Fibroblast of mammary gland (primary cell): ENCODE measurements around the gene RNF10.
"Not testable (repeated sequence)": the region's sequence is repeated elsewhere in the genome, so short reads cannot be mapped to it uniquely, and the experiment has no call there.

Experiments
- DNase-seq: peaks from one replicate; pipeline ENCODE4 v3.0.0-alpha.2; 2010; ENCODE audit warnings: low read depth
- H3K4me3 ChIP-seq: 2 replicates; pipeline ENCODE4 v1.5.1; 2011; ENCODE audit warnings: low read depth, mild to moderate bottlenecking, low read length, moderate library complexity; ENCODE audit not compliant: control insufficient read depth
- TF ChIP-seq, protein P1 (sequence below): conservative IDR thresholded peaks from 2 replicates; pipeline ENCODE4 v1.5.1; 2011; ENCODE audit warnings: low read depth, low read length, inconsistent platforms; ENCODE audit not compliant: control insufficient read depth, insufficient read depth

The RNF10 gene

GRCh38 chr12:120534203-120534702 is at the start of gene RNF10:
RNF10 (plus strand) TSS chr12:120534356; CDS start chr12:120534812, 456 bp downstream.
- H3K4me3 ChIP-seq: peak within 1 kb of the TSS; percentile 95
- TF ChIP-seq, protein P1, sequence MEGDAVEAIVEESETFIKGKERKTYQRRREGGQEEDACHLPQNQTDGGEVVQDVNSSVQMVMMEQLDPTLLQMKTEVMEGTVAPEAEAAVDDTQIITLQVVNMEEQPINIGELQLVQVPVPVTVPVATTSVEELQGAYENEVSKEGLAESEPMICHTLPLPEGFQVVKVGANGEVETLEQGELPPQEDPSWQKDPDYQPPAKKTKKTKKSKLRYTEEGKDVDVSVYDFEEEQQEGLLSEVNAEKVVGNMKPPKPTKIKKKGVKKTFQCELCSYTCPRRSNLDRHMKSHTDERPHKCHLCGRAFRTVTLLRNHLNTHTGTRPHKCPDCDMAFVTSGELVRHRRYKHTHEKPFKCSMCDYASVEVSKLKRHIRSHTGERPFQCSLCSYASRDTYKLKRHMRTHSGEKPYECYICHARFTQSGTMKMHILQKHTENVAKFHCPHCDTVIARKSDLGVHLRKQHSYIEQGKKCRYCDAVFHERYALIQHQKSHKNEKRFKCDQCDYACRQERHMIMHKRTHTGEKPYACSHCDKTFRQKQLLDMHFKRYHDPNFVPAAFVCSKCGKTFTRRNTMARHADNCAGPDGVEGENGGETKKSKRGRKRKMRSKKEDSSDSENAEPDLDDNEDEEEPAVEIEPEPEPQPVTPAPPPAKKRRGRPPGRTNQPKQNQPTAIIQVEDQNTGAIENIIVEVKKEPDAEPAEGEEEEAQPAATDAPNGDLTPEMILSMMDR: no peak
- DNase-seq: peak; percentile 89

DNA sequence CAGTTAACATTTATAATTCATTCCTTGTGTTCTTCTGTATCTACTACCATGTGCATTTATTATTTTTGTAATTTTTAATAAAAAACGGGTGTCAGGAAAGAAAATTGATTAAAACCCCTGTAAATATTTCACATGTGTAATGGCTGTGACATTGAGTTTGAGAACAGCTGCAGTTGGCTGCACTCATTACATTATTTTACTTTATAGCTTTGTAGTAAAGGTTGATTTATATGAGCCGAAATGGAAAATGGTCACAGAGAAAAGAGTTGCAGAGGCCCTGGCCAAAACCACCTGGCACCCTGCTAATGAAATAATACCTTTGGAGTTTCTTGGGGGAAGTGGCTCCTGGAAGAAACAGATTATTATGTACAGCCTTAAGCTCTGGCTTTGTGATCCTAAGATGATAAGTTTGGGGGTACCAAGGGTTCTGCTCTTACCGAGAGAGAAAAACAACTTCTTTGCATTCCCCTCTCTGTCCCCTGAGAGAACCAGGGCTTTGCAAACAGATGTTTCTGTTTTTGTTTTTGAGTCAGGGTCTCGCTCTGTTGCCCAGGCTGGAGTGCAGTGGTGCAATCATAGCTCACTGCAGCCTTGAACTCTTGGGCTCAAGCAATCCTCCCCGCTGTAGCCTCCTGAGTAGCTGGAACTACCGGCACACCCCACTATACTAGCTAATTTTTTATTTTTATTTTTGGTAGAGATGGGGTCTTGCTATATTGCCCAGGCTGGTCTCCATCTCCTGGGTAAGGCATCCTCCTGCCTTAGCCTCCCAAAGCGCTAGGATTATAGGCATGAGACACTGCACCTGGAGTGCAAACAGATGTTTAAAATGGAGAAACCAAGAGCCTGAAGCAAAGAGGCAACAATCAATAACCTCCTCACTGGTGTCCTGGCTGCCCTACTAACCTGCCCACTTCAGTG is 47.9 kb upstream of the RNF10 start:
- DNase-seq: no peak
- no peak overlapping the region for H3K4me3 ChIP-seq
- TF ChIP-seq, protein P1: no peak

DNA sequence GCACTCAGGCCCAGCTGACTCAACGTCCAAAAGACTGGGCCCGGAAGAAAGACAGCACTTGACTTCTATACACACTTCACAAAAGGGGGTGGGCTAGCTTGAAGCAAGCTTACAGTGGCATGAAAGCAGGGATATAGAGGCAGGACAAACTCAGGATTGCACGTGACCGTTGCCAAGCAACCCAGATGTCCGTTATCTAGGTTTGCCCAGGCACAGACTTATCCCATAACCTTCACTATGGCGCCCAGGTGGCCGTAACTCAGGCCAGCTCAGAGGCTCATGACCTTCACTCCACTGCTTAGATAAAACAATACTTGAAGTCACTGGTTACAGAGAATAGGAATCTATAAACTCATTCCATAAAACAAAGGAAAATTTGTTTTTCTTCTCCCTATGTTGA is 46.6 kb upstream of the RNF10 start:
- DNase-seq: not testable (repeated sequence)

GRCh38 chr12:120488057-120488640 is 46.0 kb upstream of the RNF10 start:
- no peak overlapping the region for H3K4me3 ChIP-seq
- TF ChIP-seq, protein P1: no peak
- DNase-seq: no peak

More for the DNA sequence above, 46.6 kb upstream of the RNF10 start:
- not testable (repeated sequence) for H3K4me3 ChIP-seq

GRCh38 chr12:120489018-120489417 is 45.1 kb upstream of the RNF10 start:
- TF ChIP-seq, protein P1: no peak
- no peak overlapping the region for H3K4me3 ChIP-seq
- peak; percentile 60 for DNase-seq

DNA sequence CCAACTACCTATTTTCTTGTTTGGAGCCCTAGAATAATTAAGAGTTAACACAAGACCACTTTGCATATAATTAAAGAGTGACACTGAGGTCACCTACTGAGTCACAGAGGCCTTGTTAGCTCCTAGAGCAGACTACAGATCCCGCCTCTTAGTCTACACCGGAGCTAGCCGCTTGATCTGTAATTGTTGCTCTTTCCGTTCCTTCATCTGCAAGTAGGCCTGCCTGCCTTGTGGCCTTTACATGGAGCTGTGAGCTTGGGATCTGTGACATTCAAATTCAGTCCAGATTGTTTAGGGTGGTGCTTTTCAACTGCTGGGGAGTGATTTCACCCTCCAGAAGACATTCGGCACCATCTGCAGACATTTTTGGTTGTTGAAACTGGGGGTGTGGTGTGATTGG is 43.8 kb upstream of the RNF10 start:
- TF ChIP-seq, protein P1: no peak

More for the DNA sequence above, 43.8 kb upstream of the RNF10 start:
- DNase-seq: no peak
- H3K4me3 ChIP-seq: no peak overlapping the region
